ENCODE measurements around the gene RIC1.

RIC1 gene

DNA sequence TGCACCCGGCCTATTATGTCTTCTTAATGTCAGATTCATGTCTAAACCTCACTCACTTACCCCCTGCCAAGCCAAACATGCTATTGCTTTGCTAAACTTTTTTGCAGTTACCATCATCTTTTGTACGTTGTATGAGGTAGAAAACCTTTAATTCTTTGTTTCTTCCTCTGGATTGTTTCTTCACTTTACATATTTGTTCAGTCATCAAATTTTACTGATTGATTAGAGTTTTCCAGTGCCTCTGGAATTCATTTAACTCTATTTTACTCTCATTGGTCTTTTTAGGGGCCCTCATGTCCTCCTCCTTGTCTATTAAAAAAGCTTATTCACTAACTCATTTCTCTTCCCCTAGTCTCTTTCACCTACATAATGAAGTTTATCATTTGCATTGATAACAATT, 67.0 kb downstream of the RIC1 start:
- TF ChIP-seq TAF1 (IDR thresholded peaks at IDR 0.05; ENCODE audit: borderline replicate concordance, insufficient read depth, low read length): no peak
- TF ChIP-seq POLR2AphosphoS5 (IDR thresholded peaks at IDR 0.05; ENCODE audit: low read depth, low read length): no peak
- TF ChIP-seq, protein P1, sequence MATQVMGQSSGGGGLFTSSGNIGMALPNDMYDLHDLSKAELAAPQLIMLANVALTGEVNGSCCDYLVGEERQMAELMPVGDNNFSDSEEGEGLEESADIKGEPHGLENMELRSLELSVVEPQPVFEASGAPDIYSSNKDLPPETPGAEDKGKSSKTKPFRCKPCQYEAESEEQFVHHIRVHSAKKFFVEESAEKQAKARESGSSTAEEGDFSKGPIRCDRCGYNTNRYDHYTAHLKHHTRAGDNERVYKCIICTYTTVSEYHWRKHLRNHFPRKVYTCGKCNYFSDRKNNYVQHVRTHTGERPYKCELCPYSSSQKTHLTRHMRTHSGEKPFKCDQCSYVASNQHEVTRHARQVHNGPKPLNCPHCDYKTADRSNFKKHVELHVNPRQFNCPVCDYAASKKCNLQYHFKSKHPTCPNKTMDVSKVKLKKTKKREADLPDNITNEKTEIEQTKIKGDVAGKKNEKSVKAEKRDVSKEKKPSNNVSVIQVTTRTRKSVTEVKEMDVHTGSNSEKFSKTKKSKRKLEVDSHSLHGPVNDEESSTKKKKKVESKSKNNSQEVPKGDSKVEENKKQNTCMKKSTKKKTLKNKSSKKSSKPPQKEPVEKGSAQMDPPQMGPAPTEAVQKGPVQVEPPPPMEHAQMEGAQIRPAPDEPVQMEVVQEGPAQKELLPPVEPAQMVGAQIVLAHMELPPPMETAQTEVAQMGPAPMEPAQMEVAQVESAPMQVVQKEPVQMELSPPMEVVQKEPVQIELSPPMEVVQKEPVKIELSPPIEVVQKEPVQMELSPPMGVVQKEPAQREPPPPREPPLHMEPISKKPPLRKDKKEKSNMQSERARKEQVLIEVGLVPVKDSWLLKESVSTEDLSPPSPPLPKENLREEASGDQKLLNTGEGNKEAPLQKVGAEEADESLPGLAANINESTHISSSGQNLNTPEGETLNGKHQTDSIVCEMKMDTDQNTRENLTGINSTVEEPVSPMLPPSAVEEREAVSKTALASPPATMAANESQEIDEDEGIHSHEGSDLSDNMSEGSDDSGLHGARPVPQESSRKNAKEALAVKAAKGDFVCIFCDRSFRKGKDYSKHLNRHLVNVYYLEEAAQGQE (IDR thresholded peaks at IDR 0.05; ENCODE audit: insufficient read depth in 1 of 2, low read depth in 2 of 2, low read length in 2 of 2): no peak
- TF ChIP-seq SIN3A (IDR thresholded peaks at IDR 0.05; ENCODE audit: borderline replicate concordance, insufficient read depth, low read length): no peak
- no peak for TF ChIP-seq FOXP2 (optimal IDR thresholded peaks at IDR 0.05; ENCODE audit: borderline replicate concordance, extremely low read depth, extremely low read length, insufficient read depth)

DNA sequence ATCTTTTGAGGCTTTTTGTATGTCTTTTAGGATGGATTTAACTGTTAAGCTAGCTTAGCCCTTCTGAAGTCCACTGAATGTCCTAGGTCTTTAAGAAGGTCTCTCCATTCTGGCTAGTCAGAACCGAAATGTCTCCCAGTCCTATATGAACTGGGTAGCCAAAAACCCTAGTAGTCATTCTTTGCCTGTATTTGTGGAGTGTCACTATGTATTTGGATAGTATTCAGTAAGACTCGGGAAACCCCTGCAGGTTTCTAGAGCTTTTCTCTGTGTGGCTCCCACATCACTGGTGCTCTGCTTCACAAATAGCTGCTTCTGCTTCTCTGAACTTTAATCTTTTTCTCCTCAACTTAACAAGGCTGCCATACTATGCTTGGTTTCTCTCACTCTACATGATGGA, 68.0 kb downstream of the RIC1 start:
- no peak for TF ChIP-seq TAF1 (IDR thresholded peaks at IDR 0.05; ENCODE audit: borderline replicate concordance, insufficient read depth, low read length)
- TF ChIP-seq, protein P1 (IDR thresholded peaks at IDR 0.05; ENCODE audit: insufficient read depth in 1 of 2, low read depth in 2 of 2, low read length in 2 of 2): no peak
- TF ChIP-seq POLR2AphosphoS5 (IDR thresholded peaks at IDR 0.05; ENCODE audit: low read depth, low read length): no peak

DNA sequence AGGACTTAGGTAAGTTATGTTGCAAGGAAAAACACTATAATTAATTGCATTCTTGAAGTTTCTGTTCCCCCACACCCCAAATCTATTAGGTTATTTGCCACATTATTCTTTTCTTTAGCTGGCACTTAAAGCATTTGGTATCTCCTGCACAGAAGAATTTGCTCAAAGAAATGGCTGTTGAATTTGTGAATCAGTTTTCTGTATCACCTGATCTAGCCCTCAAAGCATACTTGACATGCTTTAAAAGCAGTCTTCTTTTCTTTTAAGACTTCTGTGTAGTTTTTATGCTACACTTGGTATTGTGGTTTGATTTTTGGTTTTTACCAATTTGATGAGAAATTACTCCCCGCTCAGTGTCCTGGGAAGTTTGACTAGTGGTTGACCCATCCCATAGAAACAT, 69.1 kb downstream of the RIC1 start:
- no peak for TF ChIP-seq FOXP2 (optimal IDR thresholded peaks at IDR 0.05; ENCODE audit: borderline replicate concordance, extremely low read depth, extremely low read length, insufficient read depth)
- no peak for TF ChIP-seq POLR2AphosphoS5 (IDR thresholded peaks at IDR 0.05; ENCODE audit: low read depth, low read length)
- TF ChIP-seq SIN3A (IDR thresholded peaks at IDR 0.05; ENCODE audit: borderline replicate concordance, insufficient read depth, low read length): no peak
- TF ChIP-seq, protein P1 (IDR thresholded peaks at IDR 0.05; ENCODE audit: insufficient read depth in 1 of 2, low read depth in 2 of 2, low read length in 2 of 2): no peak
- no peak for TF ChIP-seq TAF1 (IDR thresholded peaks at IDR 0.05; ENCODE audit: borderline replicate concordance, insufficient read depth, low read length)

DNA sequence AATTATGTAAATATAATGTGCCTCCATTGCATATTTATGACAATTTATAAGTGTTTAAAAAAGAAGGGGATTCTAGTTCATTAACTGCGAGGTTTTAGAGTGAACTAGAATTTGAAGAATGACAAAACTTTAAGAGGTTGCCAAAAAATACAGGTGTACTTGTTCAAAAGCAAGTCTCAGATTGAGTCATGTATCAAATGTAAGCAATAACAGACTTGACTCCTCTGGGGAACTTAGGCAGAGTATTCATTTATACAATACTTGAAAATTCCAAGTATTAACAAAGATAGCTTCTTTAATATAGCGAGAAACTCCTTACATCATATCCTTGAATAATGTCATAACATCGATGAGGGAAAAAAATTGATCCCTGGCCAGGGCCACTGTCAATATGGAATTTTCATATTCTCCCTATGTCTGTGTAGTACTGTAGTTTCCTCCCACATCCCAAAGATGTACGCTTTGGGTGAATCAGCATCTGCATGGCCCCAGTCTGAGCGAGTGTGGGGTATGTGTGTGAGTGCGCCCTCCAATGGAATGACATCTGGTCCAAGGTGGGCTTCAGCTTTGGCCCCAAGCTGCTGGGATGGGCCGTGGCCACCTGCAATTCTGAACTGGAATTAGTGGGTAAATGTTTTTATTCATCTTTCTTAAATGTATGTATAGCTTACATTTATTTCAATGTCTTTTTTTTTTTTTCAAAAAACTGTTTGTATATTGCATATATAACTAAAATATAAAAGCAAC, 70.1 kb downstream of the RIC1 start:
- TF ChIP-seq FOXP2 (optimal IDR thresholded peaks at IDR 0.05; ENCODE audit: borderline replicate concordance, extremely low read depth, extremely low read length, insufficient read depth) (no peak), TAF1 (IDR thresholded peaks at IDR 0.05; ENCODE audit: borderline replicate concordance, insufficient read depth, low read length) (no peak), SIN3A (IDR thresholded peaks at IDR 0.05; ENCODE audit: borderline replicate concordance, insufficient read depth, low read length) (no peak), POLR2AphosphoS5 (IDR thresholded peaks at IDR 0.05; ENCODE audit: low read depth, low read length) (no peak)
- TF ChIP-seq, protein P1 (IDR thresholded peaks at IDR 0.05; ENCODE audit: insufficient read depth in 1 of 2, low read depth in 2 of 2, low read length in 2 of 2): no peak

Data from PFSK-1 (cell line).